Testis (tissue), 3 donors: ENCODE measurements around the gene PCDHGA1. TPM values are rescaled to one million over a fixed set of nuclear protein-coding genes. Genes with fewer than 3 reads are reported as not detected.

ENCODE experiments used
- DNase-seq: peaks from one replicate; pipeline ENCODE4 v3.0.0-alpha.2; 2019
- H3K27ac ChIP-seq, 2 donors: fragments of 200-600 bp; sonication (generic); one replicate each; pipeline ENCODE4 v1.5.1; 2019
- H3K27me3 ChIP-seq: fragments of 200-600 bp; sonication (generic); one replicate; pipeline ENCODE4 v1.5.1; 2019
- H3K36me3 ChIP-seq: fragments of 200-600 bp; sonication (generic); one replicate; pipeline ENCODE4 v1.5.1; 2017; ENCODE audit warnings: low read depth; ENCODE audit errors: missing control alignments
- H3K4me1 ChIP-seq: fragments of 200-600 bp; sonication (generic); one replicate; pipeline ENCODE4 v1.5.1; 2019
- H3K4me3 ChIP-seq, 2 donors: fragments of 200-600 bp; sonication (generic); one replicate each; pipeline ENCODE4 v1.5.1; 2017 to 2019
- H3K9me3 ChIP-seq: fragments of 200-600 bp; sonication (generic); one replicate; pipeline ENCODE4 v1.5.1; 2017
- POLR2A ChIP-seq: fragments of 450-650 bp; IDR thresholded peaks from one replicate; pipeline ENCODE4 v1.6.1; 2017; ENCODE audit warnings: antibody characterized with exemption, mild to moderate bottlenecking, moderate library complexity
- WGBS, 2 donors: methylation state at CpG; one replicate each; pipeline ENCODE4 v1.1.5; 2018; 5-methylcytosine and 5-hydroxymethylcytosine counted together
- intact Hi-C: fragments of 100-400 bp; cut with DNase I; formaldehyde crosslinking; loops from one replicate; pipeline ENCODE4 v1.15.1; 2023; ENCODE audit warnings: low total_unique reads
- polyA plus RNA-seq: library from polyadenylated mRNA; stranded (reverse); fragments of 350-450 nt; fragmentation: Illumina TruSeq; extraction: RNeasy Lipid Tissue Mini Kit (QIAGEN cat#74804); gene quantifications from one replicate; pipeline ENCODE4 v1.2.3, GENCODE V29; 2014; ENCODE audit warnings: low read depth, low replicate concordance; ENCODE audit not compliant: insufficient read depth
- total RNA-seq, 2 donors: library from RNA; depleted of rRNA; stranded (reverse); fragments of >200 nt; gene quantifications; one replicate each; pipeline ENCODE4 v1.2.3, GENCODE V29; 2016
- TF ChIP-seq, protein P1 (sequence below), 3 experiments: fragments of 450-650 bp in 2 of 3; fragments of 200-600 bp in 1 of 3; sonication (generic) in 1 of 3; IDR thresholded peaks; one replicate each; pipeline ENCODE4 v1.5.1; 2016 to 2019; ENCODE audit warnings: antibody characterized with exemption in 3 of 3, mild to moderate bottlenecking in 2 of 3, moderate library complexity in 1 of 3

PCDHGA1 gene
- total and polyA plus RNA-seq, 3 donors from 2014 or later = 1.6 to 13.1 (median 8.7) TPM

DNA sequence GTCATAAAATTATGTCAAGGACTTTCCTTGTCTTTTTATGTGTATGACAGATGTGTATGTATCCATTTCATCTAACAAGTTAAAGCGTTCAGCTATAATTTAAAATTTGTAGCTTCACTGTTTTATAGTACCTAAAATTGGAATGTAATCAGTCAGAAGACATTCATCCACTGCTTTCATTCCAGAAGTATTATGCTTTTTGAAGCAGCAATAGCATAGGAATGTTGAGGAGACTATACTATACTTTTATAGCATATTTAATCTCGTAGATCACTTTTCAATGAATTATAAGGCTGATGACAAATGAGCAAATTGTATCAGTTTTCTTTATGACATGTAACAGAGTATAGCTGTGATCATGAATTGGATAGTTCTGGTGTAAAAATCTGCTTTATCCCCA is 106.9 kb downstream of the PCDHGA1 start:
- Histone ChIP-seq H3K4me1 (no peaks in the 10 kb centered on the region), H3K27me3 (no peaks in the 10 kb centered on the region), H3K27ac (no peak overlapping the region), H3K4me3 (no peak overlapping the region), H3K9me3 (no peaks in the 10 kb centered on the region), H3K36me3 (no peaks in the 10 kb centered on the region)
- WGBS, 2 donors = 83 to 86% methylated on average over 2 of the region's 2 CpGs
- no peak for TF ChIP-seq POLR2A
- TF ChIP-seq, protein P1, sequence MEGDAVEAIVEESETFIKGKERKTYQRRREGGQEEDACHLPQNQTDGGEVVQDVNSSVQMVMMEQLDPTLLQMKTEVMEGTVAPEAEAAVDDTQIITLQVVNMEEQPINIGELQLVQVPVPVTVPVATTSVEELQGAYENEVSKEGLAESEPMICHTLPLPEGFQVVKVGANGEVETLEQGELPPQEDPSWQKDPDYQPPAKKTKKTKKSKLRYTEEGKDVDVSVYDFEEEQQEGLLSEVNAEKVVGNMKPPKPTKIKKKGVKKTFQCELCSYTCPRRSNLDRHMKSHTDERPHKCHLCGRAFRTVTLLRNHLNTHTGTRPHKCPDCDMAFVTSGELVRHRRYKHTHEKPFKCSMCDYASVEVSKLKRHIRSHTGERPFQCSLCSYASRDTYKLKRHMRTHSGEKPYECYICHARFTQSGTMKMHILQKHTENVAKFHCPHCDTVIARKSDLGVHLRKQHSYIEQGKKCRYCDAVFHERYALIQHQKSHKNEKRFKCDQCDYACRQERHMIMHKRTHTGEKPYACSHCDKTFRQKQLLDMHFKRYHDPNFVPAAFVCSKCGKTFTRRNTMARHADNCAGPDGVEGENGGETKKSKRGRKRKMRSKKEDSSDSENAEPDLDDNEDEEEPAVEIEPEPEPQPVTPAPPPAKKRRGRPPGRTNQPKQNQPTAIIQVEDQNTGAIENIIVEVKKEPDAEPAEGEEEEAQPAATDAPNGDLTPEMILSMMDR (IDR thresholded peaks at IDR 0.05) = no peak
- DNase-seq = no peak
- intact Hi-C loops = no loop called here

DNA sequence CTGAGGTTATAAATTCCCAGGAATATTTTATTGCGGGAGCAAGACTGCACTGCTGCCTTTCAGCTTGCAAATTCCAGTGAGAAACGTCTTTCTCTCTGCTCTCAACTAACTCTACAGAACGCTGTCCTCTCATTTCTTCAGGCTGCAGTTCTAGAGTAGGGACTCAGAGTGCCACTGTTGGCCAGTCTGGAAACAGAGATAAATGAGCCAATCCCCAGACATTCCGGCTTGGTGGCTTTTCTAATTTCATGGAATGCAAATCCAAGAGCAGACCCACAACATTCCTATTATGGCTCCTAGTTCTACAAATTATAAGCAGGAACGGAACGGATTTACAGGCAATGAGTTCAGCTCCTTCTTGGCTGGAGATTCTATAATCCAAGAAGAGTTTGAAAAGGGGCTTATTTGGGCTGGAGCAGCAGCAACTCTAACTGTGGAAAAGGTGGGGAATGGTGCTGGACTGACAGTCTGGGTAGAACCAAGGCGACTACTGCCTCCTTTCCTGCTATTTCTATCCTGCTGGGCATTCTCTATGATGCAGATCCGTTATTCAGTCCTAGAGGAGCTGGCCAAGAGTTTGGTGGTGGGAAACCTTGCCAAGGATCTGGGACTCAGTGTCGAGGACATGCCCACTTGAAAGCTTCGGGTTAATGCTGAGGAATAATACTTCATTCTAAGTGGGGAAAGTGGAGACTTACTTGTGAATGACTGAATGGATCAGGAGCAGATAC is 109.3 kb downstream of the PCDHGA1 start:
- no peaks in the 10 kb centered on the region for H3K27me3 ChIP-seq
- no peak overlapping the region for H3K4me3 ChIP-seq
- no peaks in the 10 kb centered on the region for H3K36me3 ChIP-seq
- WGBS, 2 donors = 72 to 75% methylated on average over 10 of the region's 10 CpGs
- no peak for DNase-seq
- TF ChIP-seq, protein P1 (IDR thresholded peaks at IDR 0.05) = no peak
- no peak for TF ChIP-seq POLR2A
- H3K27ac ChIP-seq = no peak overlapping the region
- H3K9me3 ChIP-seq = no peaks in the 10 kb centered on the region
- no peaks in the 10 kb centered on the region for H3K4me1 ChIP-seq
- intact Hi-C loops = no loop called here

DNA sequence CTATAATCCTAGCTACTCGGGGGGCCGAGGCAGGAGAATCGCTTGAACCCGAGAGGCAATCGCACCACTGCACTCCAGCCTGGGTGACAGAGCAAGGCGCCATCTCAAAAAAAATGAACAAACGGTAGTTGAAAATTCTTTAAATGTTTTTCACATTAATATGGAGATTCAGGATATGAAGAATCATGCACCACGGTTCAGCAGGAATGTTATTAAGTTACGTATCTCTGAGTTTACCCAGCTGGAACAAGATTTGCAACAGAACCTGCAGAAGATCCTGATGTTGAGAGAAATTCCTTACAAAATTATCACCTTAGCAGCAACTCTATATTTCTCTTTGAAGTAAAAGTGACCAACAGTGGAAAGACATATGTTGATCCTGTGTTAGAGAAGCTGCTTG is 110.0 kb downstream of the PCDHGA1 start:
- no peak overlapping the region for H3K27ac ChIP-seq
- WGBS, 2 donors = 90 to 94% methylated on average over 9 of the region's 9 CpGs
- DNase-seq = no peak
- no peaks in the 10 kb centered on the region for H3K27me3 ChIP-seq
- no peaks in the 10 kb centered on the region for H3K9me3 ChIP-seq
- intact Hi-C loops = no loop called here
- no peaks in the 10 kb centered on the region for H3K4me1 ChIP-seq
- H3K36me3 ChIP-seq = no peaks in the 10 kb centered on the region
- no peak overlapping the region for H3K4me3 ChIP-seq
- TF ChIP-seq, protein P1 (IDR thresholded peaks at IDR 0.05) = no peak
- no peak for TF ChIP-seq POLR2A

DNA sequence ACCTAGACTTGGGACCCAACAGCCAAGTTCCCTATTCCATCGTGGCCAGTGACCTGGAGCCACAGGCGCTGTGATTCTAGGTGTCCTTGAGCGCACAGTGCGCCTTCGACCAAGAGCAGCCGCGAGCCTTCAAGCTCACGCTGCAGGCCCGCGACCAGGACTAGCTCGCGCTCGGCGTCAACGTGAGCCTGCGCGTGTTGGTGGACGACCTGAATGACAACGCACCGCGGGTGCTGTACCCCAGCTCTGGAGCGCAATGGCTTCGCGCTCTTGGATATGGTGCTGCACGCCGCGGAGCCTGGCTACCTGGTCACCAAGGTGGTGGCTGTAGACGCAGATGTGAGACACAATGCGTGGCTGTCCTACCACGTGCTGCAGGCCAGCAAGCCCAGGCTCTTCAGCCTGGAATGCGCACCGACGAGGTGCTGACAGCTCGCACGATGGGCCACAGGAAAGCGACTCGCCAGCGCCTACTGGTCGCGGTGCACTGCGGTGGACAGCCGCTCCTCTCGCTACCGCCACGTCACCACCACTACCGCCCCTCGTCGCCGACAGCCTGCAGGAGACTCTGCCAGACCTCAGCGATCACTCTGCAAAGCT is 111.4 kb downstream of the PCDHGA1 start:
- H3K36me3 ChIP-seq = no peaks in the 10 kb centered on the region
- no peaks in the 10 kb centered on the region for H3K4me1 ChIP-seq
- intact Hi-C loops = no loop called here
- DNase-seq = no peak
- no peak overlapping the region for H3K27ac ChIP-seq
- H3K4me3 ChIP-seq = no peak overlapping the region
- TF ChIP-seq, protein P1 (IDR thresholded peaks at IDR 0.05) = no peak
- no peaks in the 10 kb centered on the region for H3K27me3 ChIP-seq
- WGBS, 2 donors = 39 to 47% methylated on average over 15 to 41 of the region's 50 CpGs
- H3K9me3 ChIP-seq = no peaks in the 10 kb centered on the region

DNA sequence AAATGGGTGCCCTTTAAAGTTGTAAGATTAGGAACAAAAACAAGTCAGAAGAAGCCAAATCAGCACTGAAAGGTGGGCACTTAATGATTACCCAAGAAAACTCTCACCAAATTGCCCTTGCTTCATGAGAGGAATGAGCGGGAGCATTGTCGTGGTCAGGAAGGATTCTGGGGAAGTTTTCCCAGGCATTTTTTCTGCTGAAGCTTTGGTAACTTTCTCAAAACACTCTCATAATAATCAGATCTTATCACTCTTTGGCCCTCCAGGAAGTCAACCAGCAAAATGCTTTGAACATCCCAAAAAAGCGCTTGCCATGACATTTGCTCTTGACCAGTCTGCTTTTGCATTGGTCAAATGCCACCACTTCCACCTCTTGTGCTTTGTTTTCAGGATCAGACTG is 135.0 kb downstream of the PCDHGA1 start:
- H3K4me1 ChIP-seq = no peaks in the 10 kb centered on the region
- intact Hi-C loops = no loop called here
- H3K9me3 ChIP-seq = no peaks in the 10 kb centered on the region
- H3K4me3 ChIP-seq = no peak overlapping the region
- DNase-seq = no peak
- H3K27me3 ChIP-seq = no peaks in the 10 kb centered on the region
- no peaks in the 10 kb centered on the region for H3K36me3 ChIP-seq
- H3K27ac ChIP-seq = no peak overlapping the region
- WGBS, 2 donors = 85 to 95% methylated on average over 3 of the region's 3 CpGs
- TF ChIP-seq, protein P1 (IDR thresholded peaks at IDR 0.05) = no peak
- TF ChIP-seq POLR2A = no peak
